ENCODE results near the gene SHH. TPM values are rescaled to one million over a fixed set of nuclear protein-coding genes. Genes with fewer than 3 reads are reported as not detected.

The SHH gene
- total and polyA plus RNA-seq, 2 of the 13 experiments (the other 11 are each of a cell fraction or from before 2014, with no cell fraction given): 1.9 to 3.4 TPM

DNA sequence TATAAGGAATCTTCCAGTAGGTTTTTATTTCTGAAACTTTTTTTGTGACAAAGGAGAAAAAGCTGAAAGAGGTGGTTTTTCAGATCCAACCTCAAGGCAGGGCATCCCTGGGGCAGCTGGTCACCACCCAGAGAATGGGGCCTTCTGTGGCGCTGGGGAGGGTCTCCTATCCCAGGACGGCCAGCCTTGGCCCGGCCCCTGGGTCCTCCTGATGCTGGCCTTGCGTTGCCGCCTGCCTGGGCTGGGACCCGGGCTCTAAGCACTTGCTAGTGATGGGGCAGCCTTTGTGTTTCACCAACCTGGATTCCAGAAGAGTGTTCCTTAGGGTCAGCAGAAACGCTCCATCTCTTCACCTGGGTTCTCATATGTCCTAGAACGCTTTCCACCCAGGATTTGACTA is 16.3 kb downstream of the SHH start:
- ATAC-seq (no peak), FAIRE-seq (no peak), DNase-seq (ENCODE audit: low spot score) (no peak)
- H3K36me3 ChIP-seq (replicated peaks in 1 of 2; ENCODE audit: control insufficient read depth in 1 of 2, insufficient read depth in 2 of 2, low read length in 2 of 2): no peaks in the 10 kb centered on the region
- no peak overlapping the region for H3K4me3 ChIP-seq (replicated peaks in 1 of 3; ENCODE audit: insufficient read depth in 1 of 3, low read depth in 2 of 3, low read length in 3 of 3)
- TF ChIP-seq ZSCAN12 (CRISPR knock-in tag; IDR thresholded peaks at IDR 0.05): no peak
- no peak for TF ChIP-seq ZNF33B (CRISPR knock-in tag; IDR thresholded peaks at IDR 0.05)
- TF ChIP-seq, protein P1, sequence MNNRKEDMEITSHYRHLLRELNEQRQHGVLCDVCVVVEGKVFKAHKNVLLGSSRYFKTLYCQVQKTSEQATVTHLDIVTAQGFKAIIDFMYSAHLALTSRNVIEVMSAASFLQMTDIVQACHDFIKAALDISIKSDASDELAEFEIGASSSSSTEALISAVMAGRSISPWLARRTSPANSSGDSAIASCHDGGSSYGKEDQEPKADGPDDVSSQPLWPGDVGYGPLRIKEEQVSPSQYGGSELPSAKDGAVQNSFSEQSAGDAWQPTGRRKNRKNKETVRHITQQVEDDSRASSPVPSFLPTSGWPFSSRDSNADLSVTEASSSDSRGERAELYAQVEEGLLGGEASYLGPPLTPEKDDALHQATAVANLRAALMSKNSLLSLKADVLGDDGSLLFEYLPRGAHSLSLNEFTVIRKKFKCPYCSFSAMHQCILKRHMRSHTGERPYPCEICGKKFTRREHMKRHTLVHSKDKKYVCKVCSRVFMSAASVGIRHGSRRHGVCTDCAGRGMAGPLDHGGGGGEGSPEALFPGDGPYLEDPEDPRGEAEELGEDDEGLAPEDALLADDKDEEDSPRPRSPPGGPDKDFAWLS (CRISPR knock-in tag; IDR thresholded peaks at IDR 0.05; ENCODE audit: borderline replicate concordance): no peak
- TF ChIP-seq, protein P2, sequence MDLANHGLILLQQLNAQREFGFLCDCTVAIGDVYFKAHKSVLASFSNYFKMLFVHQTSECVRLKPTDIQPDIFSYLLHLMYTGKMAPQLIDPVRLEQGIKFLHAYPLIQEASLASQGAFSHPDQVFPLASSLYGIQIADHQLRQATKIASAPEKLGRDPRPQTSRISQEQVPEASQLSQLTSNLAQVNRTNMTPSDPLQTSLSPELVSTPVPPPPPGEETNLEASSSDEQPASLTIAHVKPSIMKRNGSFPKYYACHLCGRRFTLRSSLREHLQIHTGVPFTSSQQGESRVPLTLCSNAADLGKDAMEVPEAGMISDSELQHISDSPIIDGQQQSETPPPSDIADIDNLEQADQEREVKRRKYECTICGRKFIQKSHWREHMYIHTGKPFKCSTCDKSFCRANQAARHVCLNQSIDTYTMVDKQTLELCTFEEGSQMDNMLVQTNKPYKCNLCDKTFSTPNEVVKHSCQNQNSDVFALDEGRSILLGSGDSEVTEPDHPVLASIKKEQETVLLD (CRISPR knock-in tag; IDR thresholded peaks at IDR 0.05; ENCODE audit: low read depth): no peak
- TF ChIP-seq, protein P3, sequence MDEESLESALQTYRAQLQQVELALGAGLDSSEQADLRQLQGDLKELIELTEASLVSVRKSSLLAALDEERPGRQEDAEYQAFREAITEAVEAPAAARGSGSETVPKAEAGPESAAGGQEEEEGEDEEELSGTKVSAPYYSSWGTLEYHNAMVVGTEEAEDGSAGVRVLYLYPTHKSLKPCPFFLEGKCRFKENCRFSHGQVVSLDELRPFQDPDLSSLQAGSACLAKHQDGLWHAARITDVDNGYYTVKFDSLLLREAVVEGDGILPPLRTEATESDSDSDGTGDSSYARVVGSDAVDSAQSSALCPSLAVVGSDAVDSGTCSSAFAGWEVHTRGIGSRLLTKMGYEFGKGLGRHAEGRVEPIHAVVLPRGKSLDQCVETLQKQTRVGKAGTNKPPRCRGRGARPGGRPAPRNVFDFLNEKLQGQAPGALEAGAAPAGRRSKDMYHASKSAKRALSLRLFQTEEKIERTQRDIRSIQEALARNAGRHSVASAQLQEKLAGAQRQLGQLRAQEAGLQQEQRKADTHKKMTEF (CRISPR knock-in tag; IDR thresholded peaks at IDR 0.05): no peak
- TF ChIP-seq JUN (CRISPR knock-in tag; IDR thresholded peaks at IDR 0.05): no peak
- TF ChIP-seq ZNF773 (CRISPR knock-in tag; IDR thresholded peaks at IDR 0.05; ENCODE audit: borderline replicate concordance): no peak
- ChIA-PET POLR2A (no interaction called here), CTCF (ENCODE audit: low intra/inter-chr PET ratio, low total read pairs) (interaction anchor here (1.4 kb wide), 1 partner anchor 1021 kb away, joined by 6 read pairs; no protein-coding TSS in a partner anchor)
- H3K9me3 ChIP-seq (ENCODE audit: low read length): no peaks in the 10 kb centered on the region
- in situ Hi-C loops (cut with HindIII; ENCODE audit: extremely low pct_ligation_motif_present, low pct_unique_long_range_greater_than_20kb) (loop anchor here (5.0 kb wide), 1 partner anchor 1021 kb away; no protein-coding TSS in a partner anchor), intact Hi-C loops (cut with micrococcal nuclease; ENCODE audit: unreplicated experiment) (loop anchor here (5.0 kb wide), 1 partner anchor 1021 kb away; no protein-coding TSS in a partner anchor)
- no peak overlapping the region for H3K27ac ChIP-seq (ENCODE audit: extremely low read length, insufficient read depth, low read length)
- no peak overlapping the region for H3K9ac ChIP-seq (ENCODE audit: insufficient read depth, low read depth, low read length)
- peaks cover 7 to 38% of the 10 kb centered on the region in 2 experiments; a peak in 4 of 5 replicates for H3K27me3 ChIP-seq (ENCODE audit: control insufficient read depth in 1 of 2, insufficient read depth in 2 of 2, low read length in 2 of 2)
- H3K4me1 ChIP-seq (ENCODE audit: insufficient read depth, low read length): peaks cover 43% of the 10 kb centered on the region
- no TSS peak for BruUV-seq (replicated peaks)
- 54% methylated on average over 3 of the region's 8 CpGs for WGBS (ENCODE audit: low lambda C conversion rate)
- no peak overlapping the region; the same call in 1 of the 2 replicates for H3K4me2 ChIP-seq (ENCODE audit: low read depth, low read length)
- no peaks in the 10 kb centered on the region for H4K20me1 ChIP-seq (ENCODE audit: insufficient read depth, low read length)
- no peaks in the 10 kb centered on the region for H3K79me2 ChIP-seq (ENCODE audit: insufficient read depth, low read length)
- no peak overlapping the region for H2AFZ ChIP-seq (ENCODE audit: low read length)

Data from HepG2 (cell line).